ENCODE data around the gene OTOGL.
A peak's percentile ranks its signal among the peaks of the same experiment; 100 is the strongest.
"Not testable (repeated sequence)": the region's sequence is repeated elsewhere in the genome, so short reads cannot be mapped to it uniquely, and the experiment has no call there.

OTOGL gene

GRCh38 chr12:80140005-80140404 lies 40.7 kb downstream of the OTOGL start:
- DNase-seq: no peak

GRCh38 chr12:80142640-80143039 lies 43.3 kb downstream of the OTOGL start:
- no peak for DNase-seq

GRCh38 chr12:80143537-80143936 lies 44.2 kb downstream of the OTOGL start:
- DNase-seq: no peak

GRCh38 chr12:80149547-80150313 lies 50.4 kb downstream of the OTOGL start:
- DNase-seq: not testable (repeated sequence)

- DNase-seq: no peak
Observed at GRCh38 chr12:80151131-80151530, 51.8 kb downstream of the OTOGL start.

- DNase-seq: no peak
Observed at GRCh38 chr12:80154261-80154660, 54.9 kb downstream of the OTOGL start.

- no peak for DNase-seq
Observed at GRCh38 chr12:80156306-80156705, 57.0 kb downstream of the OTOGL start.

- no peak for DNase-seq
Observed at GRCh38 chr12:80157645-80158044, 58.3 kb downstream of the OTOGL start.

- no peak for DNase-seq
Observed at GRCh38 chr12:80161612-80162011, 62.3 kb downstream of the OTOGL start.

- DNase-seq: no peak
Observed at GRCh38 chr12:80162177-80162576, 62.8 kb downstream of the OTOGL start.

- DNase-seq: no peak
Observed at GRCh38 chr12:80165746-80166145, 66.4 kb downstream of the OTOGL start.

- DNase-seq: no peak
Observed at GRCh38 chr12:80166751-80167150, 67.4 kb downstream of the OTOGL start.

GRCh38 chr12:80168936-80169335 lies 69.6 kb downstream of the OTOGL start:
- DNase-seq: no peak

GRCh38 chr12:80170915-80171314 lies 71.6 kb downstream of the OTOGL start:
- no peak for DNase-seq

GRCh38 chr12:80173083-80173864 lies 73.9 kb downstream of the OTOGL start:
- DNase-seq: no peak

- no peak for DNase-seq
Observed at GRCh38 chr12:80175307-80175930, 76.1 kb downstream of the OTOGL start.

GRCh38 chr12:80176706-80177105 lies 77.4 kb downstream of the OTOGL start:
- no peak for DNase-seq

- DNase-seq: no peak
Observed at GRCh38 chr12:80178846-80179245, 79.5 kb downstream of the OTOGL start.

- no peak for DNase-seq
Observed at GRCh38 chr12:80183939-80184338, 84.6 kb downstream of the OTOGL start.

- no peak for DNase-seq
Observed at GRCh38 chr12:80184926-80185325, 85.6 kb downstream of the OTOGL start.

- DNase-seq: peak; percentile 19
Observed at GRCh38 chr12:80186727-80187217, 87.4 kb downstream of the OTOGL start.

GRCh38 chr12:80187660-80188090 lies 88.3 kb downstream of the OTOGL start:
- peak; percentile 58 for DNase-seq

- peak; percentile 10 for DNase-seq
Observed at GRCh38 chr12:80188576-80188975, 89.2 kb downstream of the OTOGL start.

- no peak for DNase-seq
Observed at GRCh38 chr12:80189241-80189640, 89.9 kb downstream of the OTOGL start.

Data from NCI-H1092 treated with DMSO at 0.1 percent for 48 hours (cell line).